ENCODE data around the gene PDF.

Gene PDF

GRCh38 chr16:69277413-69277812, 53.0 kb downstream of the PDF start:
- DNase-seq (ENCODE audit: low spot score): no peak

Data from pons (tissue), 1 donor.